G401 (cell line): ENCODE results near the gene SF3A1. TPM values are rescaled to one million over a fixed set of nuclear protein-coding genes. Genes with fewer than 3 reads are reported as not detected.
"Not testable (repeated sequence)": the region's sequence is repeated elsewhere in the genome, so short reads cannot be mapped to it uniquely, and the experiment has no call there.

Source experiments
- DNase-seq: peaks from one replicate; pipeline ENCODE4 v3.0.0-alpha.2; 2015; ENCODE audit warnings: low spot score
- in situ Hi-C: cut with HindIII; loops from 2 replicates; pipeline ENCODE4 v1.10.0; 2016; ENCODE audit warnings: low sequenced_read_pairs, mixed read lengths
- total RNA-seq: library from RNA; depleted of rRNA; stranded (reverse); fragments of >200 nt; shearing (Covaris generic); gene quantifications from 2 replicates; pipeline ENCODE4 v1.2.3, GENCODE V29; 2014

The SF3A1 gene
- total RNA-seq, 1 experiment from 2014 or later, result 25.5 TPM

DNA sequence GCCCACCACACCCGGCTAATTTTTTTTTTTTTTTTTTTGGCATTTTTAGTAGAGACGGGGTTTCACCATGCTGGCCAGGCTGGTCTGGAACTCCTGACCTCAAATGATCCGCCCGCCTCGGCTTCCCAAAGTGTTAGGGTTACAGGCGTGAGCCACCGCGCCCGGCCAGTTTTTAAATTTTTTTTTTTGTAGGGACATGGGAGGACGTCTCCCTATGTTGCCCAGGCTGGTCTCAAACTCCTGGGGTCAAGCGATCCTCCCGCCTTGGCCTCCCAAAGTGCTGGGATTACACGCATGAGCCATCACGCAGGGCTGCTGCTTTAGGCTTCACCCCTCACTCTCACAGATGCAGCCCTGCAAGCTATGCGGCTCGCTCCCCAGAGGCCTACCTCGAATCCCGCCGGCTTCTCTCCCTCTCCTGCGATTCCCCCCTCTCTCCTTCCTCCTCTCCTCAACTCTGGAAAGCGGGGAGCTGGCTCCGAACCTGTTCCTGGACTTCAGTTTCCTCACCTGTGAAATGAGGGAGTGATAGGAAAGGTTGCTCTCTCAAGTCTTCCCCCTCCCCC lies 1.0 kb upstream of the SF3A1 start:
- no peak for DNase-seq

DNA sequence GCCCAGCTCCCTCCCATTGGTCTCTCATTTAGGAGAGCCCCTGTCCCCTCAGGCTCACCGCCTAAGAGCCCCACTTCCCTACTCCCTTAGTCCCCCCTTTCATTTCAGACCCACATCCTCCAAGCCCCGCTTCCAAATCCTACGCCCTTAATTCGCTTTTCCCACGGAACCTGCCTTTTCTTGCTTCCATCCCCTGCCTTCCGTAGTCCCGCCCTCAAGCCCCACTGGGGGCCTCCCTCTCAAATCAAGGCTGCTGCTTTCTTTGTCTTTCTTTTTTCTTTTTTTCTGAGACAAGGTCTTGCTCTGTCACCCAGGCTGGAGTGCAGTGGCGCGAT lies 509 bp upstream of the SF3A1 start:
- in situ Hi-C loops, result no loop called here
- no peak for DNase-seq

More for the DNA sequence above, 1.0 kb upstream of the SF3A1 start:
- in situ Hi-C loops, result no loop called here

DNA sequence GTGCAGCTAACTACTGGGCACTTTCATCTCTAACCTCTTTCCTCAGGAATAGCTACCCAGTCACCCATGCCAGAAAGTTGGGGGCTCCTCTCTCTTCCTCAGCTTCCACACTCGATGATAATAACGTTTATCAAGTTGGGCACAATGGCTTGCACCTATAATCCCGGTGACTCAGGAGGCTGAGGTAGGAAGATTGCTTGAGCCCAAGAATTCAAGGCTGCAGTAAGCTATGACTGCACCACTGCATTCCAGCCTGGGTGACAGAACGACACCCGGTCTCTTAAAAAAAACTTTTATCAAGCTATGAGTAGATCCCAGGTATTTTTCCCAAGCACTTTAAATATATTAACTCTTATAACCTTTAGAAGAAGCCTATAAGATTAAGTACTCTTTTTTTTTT lies 2.0 kb downstream of the SF3A1 start:
- DNase-seq, result no peak
- in situ Hi-C loops, result no loop called here

DNA sequence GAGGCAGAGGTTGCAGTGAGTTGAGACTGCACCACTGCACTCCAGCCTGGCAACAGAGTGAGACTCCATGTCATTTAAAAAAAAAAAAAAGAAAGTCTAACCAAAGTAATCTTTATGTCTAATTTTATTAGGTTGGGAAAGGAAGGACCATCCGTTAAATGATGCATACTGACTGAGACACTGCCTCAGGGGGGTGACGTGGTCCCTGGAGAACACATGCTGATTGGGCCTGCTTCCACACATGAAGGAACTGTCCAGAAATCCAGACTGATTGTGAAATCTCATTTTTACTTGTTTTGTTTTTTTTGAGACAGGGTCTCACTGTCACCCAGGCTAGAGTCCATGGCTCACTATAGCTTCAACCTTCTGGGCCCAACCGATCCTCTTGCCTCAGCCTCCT lies 5.5 kb downstream of the SF3A1 start:
- DNase-seq, result no peak
- in situ Hi-C loops, result no loop called here

DNA sequence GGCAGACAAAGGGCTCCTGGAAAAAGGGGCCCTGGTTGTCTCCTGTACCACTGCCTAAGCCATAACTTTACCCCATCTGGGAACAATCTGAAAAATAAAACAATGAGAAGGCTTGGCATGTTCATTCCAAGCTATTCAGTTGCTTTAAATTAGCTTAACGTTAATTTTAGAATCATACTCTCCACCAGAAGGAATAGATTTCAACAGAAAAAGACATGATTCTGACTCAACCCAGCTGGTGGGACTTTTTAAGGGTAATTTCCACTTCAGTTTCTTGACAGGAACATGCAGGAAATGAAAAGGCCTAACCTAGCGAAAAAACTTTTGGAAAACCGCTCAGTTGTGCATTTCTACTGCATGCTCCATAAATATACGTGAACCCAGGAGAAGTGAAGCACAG lies 7.9 kb downstream of the SF3A1 start:
- in situ Hi-C loops, result no loop called here
- DNase-seq, result no peak

DNA sequence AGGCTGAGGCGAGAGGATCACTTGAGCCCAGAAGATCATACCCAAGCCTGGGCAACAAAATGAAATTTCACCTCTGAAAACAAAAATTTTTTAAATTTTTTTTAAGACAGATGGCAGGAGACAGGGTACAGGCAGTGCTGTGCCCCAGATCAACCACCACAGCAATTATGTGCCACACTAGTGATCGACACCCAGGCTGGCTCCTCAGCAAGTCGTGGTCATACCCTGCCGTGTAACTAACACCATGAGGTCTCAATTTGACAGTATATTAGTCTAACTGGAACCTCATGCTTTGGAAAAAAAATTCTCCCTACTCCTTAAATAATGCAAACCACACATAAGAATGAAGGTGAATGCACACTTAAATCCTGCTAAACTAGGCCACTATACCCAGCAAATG lies 8.3 kb downstream of the SF3A1 start:
- in situ Hi-C loops, result no loop called here
- no peak for DNase-seq

DNA sequence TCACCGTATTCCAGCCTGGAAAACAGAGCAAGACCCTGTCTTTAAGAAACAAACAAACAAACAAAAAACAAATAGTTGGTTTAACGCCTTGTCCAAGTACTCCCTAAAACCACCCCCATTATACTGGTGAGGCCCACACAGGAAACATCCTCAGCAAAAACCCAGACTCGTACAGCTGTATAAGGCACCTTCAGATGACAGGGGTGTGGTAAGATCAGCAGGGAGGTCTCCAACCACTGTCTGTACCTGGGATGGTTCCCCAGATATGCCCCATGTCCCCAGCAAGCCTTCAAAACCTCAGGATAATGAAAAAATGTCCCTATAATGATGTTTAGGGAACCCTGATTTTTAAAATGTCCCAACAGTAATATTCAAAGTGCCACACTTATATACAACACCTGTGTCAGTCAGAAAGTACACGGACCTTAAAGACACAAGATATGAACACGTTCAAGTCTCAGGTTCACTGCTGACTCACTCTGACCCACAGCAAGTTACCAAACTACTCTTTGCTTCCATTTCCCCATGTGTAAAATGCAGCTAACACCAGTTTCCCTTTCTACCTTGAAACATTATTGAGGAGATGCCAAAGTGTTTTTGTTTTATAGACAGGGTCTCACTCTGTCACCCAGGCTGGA lies 9.3 kb downstream of the SF3A1 start:
- DNase-seq, result no peak
- in situ Hi-C loops, result no loop called here

DNA sequence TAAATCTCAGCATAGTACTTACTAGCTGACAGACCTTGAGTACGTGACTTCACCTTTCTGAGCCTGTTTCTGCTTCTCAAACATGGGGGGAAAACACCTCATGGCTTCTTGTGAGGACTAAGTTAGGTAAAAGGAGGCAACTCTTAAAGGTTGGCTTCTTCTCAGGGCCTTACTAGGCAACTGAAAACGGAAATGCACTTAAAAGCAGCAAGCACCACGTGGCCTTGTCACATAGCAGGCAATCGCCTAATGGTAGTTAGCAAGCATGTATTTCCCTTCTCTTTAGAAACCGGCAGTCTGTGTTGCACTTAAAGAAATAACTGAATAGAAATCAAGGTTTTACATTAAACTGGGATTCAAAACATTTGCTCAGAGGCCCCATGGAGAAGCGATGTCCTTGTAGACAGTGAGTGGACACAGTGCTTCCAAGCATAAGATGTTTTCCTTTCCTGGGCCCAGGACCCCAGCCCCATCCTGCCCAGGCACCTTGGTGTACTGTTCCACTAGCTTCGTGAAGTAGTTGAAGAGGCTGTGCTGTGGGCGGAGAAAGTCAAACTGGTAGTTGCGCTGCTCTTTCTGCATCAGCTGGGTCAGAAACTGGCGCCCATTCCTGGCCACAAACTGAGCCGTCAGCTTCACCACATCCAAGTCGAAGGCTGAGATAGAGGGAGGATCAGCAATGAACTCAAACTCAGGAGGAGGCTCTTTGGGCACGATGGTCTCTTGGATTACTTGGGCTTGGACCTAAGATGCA lies 12.1 kb downstream of the SF3A1 start:
- DNase-seq, result no peak
- in situ Hi-C loops, result no loop called here

DNA sequence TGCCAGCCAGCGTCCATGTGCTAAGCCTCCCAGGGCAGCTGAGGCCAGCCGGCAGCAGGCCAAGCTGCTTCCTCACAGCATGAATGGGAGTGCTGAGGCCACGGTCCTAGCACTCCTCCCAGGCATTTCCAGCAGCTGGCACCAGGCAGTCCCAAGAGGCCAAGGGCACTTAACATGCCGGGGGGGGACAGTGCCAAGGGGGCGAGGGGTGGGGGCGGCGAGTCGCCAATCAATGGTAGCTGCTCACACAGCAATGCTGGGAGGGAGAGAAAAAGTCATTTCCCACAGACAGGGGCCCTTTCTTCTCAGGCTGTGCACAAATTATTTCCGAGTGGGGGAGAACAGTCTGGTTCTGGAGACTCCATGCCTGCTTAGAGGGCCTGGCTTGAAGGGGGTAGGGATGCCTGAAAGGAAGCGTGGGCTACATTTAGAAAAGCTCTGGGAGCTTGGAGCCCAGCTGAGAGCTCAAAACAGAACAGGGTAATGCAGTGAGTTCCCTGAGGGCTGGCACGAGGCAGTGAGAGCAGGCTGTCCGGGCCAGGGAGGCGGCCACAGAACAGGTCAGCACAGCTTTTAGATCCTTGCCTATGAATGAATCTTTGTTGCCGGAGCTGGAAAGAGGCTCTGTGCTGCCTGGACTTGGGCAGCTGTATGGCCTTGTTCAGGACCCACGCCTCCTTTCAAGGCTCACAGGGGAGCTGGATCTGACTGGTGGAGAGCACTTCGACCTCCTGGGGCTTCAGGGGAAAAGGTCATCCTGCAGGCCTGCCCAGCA lies 15.6 kb downstream of the SF3A1 start:
- DNase-seq, result peak; percentile 70
- in situ Hi-C loops, result no loop called here

DNA sequence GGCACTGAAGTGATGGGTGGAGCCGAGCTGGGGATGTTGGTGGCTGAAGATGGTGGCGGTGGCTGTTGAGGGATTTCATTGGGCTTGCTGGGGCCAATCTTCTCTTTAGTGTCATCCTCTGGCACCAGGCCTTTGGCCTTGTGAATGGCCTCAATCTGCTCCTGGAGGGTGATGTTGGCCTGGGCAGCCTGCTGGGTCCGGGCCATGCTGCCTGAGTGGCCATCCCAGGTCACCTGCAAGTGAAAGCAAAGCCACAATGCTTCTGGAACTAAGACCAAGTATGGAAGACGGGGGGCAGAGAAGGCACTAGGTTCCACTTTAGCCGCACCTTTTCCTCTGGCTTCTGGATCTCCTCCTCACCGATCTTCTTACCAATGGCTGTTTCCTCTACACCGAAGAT lies 17.9 kb downstream of the SF3A1 start:
- in situ Hi-C loops, result no loop called here
- DNase-seq, result peak; percentile 41

DNA sequence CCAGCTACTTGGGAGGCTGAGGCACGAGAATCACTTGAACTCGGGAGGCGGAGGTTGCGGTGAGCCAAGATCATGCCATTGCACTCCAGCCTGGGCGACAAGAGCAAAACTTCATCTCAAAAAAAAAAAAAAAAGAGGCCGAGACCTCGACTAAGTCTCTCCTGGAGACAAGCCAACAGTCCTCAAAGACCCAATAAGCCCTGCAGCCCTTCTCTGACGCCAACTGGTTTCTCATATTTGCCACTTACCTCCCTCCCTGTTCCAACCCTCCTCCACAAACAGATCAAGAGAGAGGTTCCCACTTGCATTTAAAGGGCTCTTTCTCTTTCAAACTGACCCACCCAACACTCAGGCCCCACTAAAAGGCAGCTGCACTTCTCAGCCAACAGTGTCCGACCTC lies 18.4 kb downstream of the SF3A1 start:
- in situ Hi-C loops, result not testable (repeated sequence)

DNA sequence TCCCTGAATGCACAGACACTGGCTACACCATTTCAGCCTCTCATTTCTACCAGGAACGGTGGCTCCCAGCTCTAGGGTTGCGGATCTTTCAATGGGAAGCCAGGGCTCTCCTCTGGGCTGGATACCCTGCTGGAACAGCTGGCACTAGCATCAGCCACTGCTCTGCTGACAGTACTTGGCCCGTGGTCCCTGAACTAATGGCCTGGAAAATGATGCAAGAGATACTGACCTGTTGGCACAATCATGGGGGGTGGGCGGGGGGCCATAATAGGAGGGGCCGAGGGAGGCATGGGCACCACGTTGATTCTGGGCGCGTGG lies 19.3 kb downstream of the SF3A1 start:
- DNase-seq, result no peak
- in situ Hi-C loops, result no loop called here

More for the DNA sequence above, 18.4 kb downstream of the SF3A1 start:
- DNase-seq, result not testable (repeated sequence)

DNA sequence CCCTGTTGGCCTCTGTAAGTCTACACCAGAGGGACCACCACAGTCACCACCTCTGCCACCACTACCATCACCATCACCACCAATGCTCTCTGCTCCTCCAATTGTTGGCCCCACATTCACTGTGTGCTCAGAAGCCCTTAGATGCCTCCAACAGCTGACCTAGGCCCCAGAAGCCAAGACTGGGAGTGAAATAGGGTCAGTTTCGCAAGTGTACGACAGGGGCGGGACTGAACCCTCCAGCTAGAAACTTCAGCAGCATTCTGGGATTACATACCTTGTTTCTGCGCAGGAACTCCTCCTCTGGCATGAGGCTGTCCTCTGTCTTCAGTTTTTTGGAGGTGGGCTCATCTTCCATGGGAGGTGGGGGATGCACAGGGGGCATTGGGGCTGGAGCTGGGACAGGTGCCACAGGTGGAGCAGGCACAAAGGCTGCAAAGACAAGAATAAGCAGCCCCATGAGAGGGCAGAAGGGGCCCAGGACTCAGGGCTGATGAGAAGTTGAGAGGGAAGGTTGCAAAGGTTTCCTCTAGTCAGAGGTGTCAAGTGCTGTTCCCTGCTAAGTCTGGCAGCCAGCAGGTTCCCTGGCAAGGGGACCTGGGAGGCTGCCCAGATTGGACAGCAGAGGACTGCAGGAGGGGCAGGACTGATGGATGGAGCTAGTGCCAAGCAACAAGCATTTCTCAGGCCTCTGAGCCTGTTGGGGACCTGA lies 19.8 kb downstream of the SF3A1 start:
- in situ Hi-C loops, result no loop called here

DNA sequence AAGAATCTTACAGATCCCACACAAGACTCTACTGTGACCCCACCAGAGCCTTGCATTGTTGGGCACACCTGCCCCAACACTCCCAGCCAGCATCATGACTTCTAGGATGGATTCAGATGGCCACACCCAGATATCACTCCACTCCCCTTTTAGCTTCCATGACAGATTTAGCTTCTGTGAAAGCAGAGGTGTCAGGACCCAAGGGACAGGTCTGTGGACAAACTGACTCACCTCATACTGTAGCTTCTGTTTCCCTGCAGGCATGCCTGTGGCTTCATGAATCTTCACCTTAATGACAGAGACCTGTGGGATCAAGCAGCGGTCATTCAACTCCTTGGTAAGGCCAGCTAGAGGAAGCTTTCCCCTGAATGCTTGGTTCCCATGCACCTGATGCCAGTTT lies 21.5 kb downstream of the SF3A1 start:
- in situ Hi-C loops, result no loop called here
- DNase-seq, result no peak

More for the DNA sequence above, 19.8 kb downstream of the SF3A1 start:
- DNase-seq, result peak; percentile 94

DNA sequence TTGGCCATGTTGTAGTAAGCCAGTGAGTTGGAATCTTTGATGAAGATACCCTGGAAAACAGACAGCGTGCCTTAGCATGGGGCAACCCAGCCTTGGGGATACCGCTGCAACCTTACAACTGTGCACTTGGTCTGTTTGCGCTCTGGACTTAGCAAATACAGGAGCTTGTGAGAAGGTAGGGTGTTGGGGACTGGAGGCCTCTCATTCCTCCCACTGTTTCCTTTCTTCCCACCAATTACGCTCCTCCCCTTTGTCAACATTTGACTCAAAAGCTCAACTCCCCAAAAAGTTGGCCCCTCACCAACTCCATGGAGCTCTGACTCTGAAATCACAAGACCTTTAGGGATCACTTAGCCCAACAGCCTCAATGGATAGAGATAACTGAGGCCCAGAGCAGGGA lies 22.0 kb downstream of the SF3A1 start:
- in situ Hi-C loops, result no loop called here

DNA sequence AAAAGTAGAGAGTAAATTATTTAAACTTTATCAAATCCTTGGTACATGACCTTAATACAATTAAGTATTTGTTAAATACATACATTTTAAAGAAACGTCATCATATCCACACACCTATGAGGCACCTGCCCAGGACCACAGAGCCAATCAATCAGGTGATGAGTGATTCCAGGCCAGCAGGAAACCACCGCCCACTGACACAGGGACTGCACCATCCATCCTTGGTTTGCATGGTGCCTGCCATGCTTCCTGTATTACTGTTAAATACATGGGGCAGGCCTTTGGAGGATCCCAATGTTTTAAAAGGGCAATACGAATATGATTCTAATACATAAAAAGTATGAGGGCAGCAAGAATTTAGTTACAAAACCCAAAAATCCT lies 23.0 kb downstream of the SF3A1 start:
- DNase-seq, result no peak
- in situ Hi-C loops, result no loop called here

More for the DNA sequence above, 22.0 kb downstream of the SF3A1 start:
- no peak for DNase-seq

DNA sequence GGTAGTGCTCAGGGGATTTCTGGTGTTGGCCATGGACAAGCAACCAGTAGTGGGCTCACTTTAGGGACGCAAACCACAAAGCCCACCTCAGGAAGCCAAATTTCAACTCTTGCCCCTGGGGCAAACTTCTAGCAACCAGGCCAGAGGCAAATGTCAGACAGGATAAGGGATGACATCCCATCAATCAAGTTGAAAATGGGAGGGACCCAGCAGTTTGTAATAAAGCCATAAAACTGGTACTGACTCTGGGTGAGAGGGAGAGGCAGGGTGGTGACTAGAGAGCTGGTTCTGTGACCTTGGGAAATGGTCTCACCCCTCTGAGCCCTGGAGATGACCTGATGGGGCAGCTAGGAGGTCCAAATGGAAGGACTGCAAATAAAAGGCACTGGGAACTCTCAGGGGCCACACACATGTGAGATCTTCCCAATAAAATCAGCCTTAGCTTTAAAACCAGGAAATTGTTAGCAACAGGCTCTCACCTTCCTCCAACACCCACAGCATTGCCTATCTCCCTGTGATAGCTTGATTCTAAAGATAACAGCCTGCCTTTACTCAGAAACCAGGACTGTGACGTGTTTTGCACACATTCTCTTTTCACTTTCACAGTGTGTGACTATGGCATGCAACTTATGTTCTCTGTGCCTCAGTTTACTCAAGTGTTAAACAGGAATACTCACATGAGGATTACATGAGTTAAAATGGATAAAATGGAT lies 23.5 kb downstream of the SF3A1 start:
- no peak for DNase-seq
- in situ Hi-C loops, result no loop called here

DNA sequence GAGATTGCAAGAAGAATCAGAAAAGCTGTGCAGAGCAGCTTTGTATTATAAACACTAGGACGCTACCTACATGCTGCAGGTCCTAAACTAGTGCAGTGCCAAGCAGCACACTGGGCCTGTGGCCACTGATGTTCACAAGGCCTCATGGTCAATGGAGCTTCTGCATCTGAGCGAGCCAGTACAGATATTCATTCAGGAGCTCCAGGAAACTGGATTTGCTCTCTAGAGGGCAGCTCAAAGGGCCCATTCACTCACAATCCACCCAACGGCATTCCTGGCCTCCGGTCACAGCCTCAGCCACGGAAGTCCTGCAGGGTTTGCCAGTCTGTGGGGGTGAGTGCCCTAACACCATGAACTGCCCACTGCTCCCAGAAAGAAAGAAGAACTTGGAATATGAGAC lies 24.1 kb downstream of the SF3A1 start:
- DNase-seq, result peak; percentile 26
- in situ Hi-C loops, result no loop called here

DNA sequence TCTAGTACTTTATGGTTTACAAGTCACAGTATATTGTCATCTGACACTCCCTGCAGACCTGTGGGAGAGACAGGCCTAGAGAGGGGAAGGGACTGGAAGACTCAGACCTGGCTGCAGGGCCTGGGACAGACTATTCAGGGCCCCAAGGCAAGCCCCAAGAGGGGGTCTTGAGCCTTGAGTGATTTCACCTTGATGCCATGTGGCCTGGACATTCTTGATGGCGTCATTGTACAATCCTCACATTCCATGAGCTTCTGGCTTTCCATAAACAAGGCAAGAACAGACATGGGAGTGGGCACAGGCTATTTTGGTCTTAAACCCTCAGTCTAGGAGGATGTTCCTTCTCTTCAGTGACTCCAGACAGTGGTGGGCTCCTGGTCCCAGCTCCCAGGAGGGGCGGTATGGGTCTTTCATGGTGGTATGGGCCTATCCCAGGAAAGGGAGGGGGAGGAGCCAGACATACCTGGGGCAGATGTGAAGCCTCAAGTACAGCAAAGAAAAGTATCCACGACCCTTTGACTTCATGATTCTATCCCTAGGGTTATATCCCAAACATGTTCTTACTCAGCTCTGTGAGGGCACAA lies 28.1 kb downstream of the SF3A1 start:
- in situ Hi-C loops, result no loop called here
- DNase-seq, result no peak
